Nephron progenitor cell (in vitro differentiated cells): ENCODE results near the gene CCL21.

ENCODE experiments used
- DNase-seq: peaks from one replicate; pipeline ENCODE4 v3.0.0; 2021
- H3K27ac Mint-ChIP-seq: 2 replicates; pipeline ENCODE4 v1.8.0; 2021; ENCODE audit warnings: mild to moderate bottlenecking, moderate library complexity, mixed read lengths
- H3K27me3 Mint-ChIP-seq: 2 replicates; pipeline ENCODE4 v1.8.0; 2021; ENCODE audit warnings: mild to moderate bottlenecking, low read depth, mixed read lengths; ENCODE audit not compliant: poor library complexity
- H3K36me3 Mint-ChIP-seq: 2 replicates; pipeline ENCODE4 v1.8.0; 2021; ENCODE audit warnings: low read depth, mixed read lengths
- H3K4me1 Mint-ChIP-seq: 2 replicates; pipeline ENCODE4 v1.8.0; 2021; ENCODE audit warnings: mixed read lengths
- H3K4me3 Mint-ChIP-seq: 2 replicates; pipeline ENCODE4 v1.8.0; 2021; ENCODE audit warnings: mild to moderate bottlenecking, moderate library complexity, mixed read lengths
- H3K9me3 Mint-ChIP-seq: 2 replicates; pipeline ENCODE4 v1.8.0; 2021; ENCODE audit warnings: mild to moderate bottlenecking, moderate library complexity, mixed read lengths
- CTCF ChIP-seq: fragments of 200-600 bp; sonication (generic); IDR thresholded peaks from 2 replicates; pipeline ENCODE4 v1.5.0; 2021; ENCODE audit warnings: antibody characterized with exemption

The CCL21 gene

DNA sequence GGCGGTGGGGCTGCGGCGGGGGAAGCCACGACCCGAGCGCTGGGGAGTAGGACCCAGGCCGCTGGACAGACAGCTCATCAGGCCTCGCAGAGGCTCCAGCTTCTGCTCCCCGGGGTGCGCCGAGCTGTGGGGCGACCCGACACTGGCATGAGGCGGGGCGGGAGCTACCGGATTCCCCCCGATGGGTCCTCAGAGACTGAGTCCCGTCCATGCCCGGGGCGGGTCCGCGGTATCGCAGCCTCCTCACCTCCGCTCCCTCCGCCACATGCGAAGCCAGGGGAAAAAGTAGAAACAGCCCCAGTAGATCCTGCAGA is 44.9 kb downstream of the CCL21 start:
- Mint-ChIP-seq H3K9me3 (peaks cover 9% of the 10 kb centered on the region), H3K36me3 (peaks cover 42% of the 10 kb centered on the region), H3K27me3 (peaks cover 6% of the 10 kb centered on the region), H3K4me1 (peaks cover 31% of the 10 kb centered on the region), H3K4me3 (peak overlapping the region; percentile 85), H3K27ac (no peak overlapping the region)
- no peak for TF ChIP-seq CTCF
- no peak for DNase-seq

- Mint-ChIP-seq H3K27me3 (peaks cover 6% of the 10 kb centered on the region), H3K4me3 (peak overlapping the region; percentile 85), H3K27ac (peak overlapping the region; percentile 66), H3K9me3 (peaks cover 6% of the 10 kb centered on the region), H3K4me1 (peaks cover 31% of the 10 kb centered on the region), H3K36me3 (peaks cover 37% of the 10 kb centered on the region)
- TF ChIP-seq CTCF: peak; percentile 72
- DNase-seq: peak; percentile 81
Measured at GRCh38 chr9:34664281-34665066, 45.5 kb downstream of the CCL21 start.

GRCh38 chr9:34663303-34663605 is 46.7 kb downstream of the CCL21 start:
- H3K36me3 Mint-ChIP-seq: peaks cover 25% of the 10 kb centered on the region
- H3K9me3 Mint-ChIP-seq: no peaks in the 10 kb centered on the region
- H3K27ac Mint-ChIP-seq: no peak overlapping the region
- DNase-seq: no peak
- H3K27me3 Mint-ChIP-seq: peaks cover 6% of the 10 kb centered on the region
- no peak overlapping the region for H3K4me3 Mint-ChIP-seq
- no peak for TF ChIP-seq CTCF
- peaks cover 36% of the 10 kb centered on the region for H3K4me1 Mint-ChIP-seq

GRCh38 chr9:34662526-34663302 is 47.2 kb downstream of the CCL21 start, which contains the start of gene CCL27:
Gene CCL27 (minus strand): TSS chr9:34662657. CDS start chr9:34662633, 24 bp downstream.
- Mint-ChIP-seq H3K4me3 (no peak within 1 kb of the TSS), H3K27me3 (peaks cover 6% of the 10 kb centered on the region), H3K36me3 (peaks cover 19% of the 10 kb centered on the region), H3K27ac (no peak within 1 kb of the TSS), H3K4me1 (peaks cover 41% of the 10 kb centered on the region), H3K9me3 (no peaks in the 10 kb centered on the region)
- no peak for DNase-seq
- no peak for TF ChIP-seq CTCF

GRCh38 chr9:34659592-34660253 is 50.2 kb downstream of the CCL21 start:
- Mint-ChIP-seq H3K4me3 (no peak overlapping the region), H3K27ac (no peak overlapping the region), H3K36me3 (peaks cover 11% of the 10 kb centered on the region), H3K27me3 (peaks cover 10% of the 10 kb centered on the region), H3K9me3 (no peaks in the 10 kb centered on the region), H3K4me1 (peaks cover 49% of the 10 kb centered on the region)
- no peak for DNase-seq
- TF ChIP-seq CTCF: no peak
